Activated naive CD8-positive, alpha-beta T cell treated with anti-CD3 and anti-CD28 coated beads, Interleukin-2, amount 10 ng/mL, durations not matched to agents 7 days and 5 days (primary cell): ENCODE measurements around the gene CRIM1. TPM values are rescaled to one million over a fixed set of nuclear protein-coding genes. Genes with fewer than 3 reads are reported as not detected.
"Not testable (repeated sequence)": the region's sequence is repeated elsewhere in the genome, so short reads cannot be mapped to it uniquely, and the experiment has no call there.

Source experiments
- ATAC-seq: fragments of 150-1000 bp; cut with Tn5 transposase; one replicate; pipeline ENCODE4 v1.10.0; 2021; ENCODE audit warnings: low read depth, moderate library complexity
- POLR2A ChIA-PET: fragments of 350-600 bp; sonication (Branson Sonifier 250); formaldehyde crosslinking; loops from one replicate; lab custom pipeline; 2021; ENCODE audit warnings: antibody characterized with exemption; lab: Charles Lee
- DNase-seq: peaks from one replicate; pipeline ENCODE4 v3.0.0; 2021
- H3K27ac Mint-ChIP-seq: one replicate; pipeline ENCODE4 v1.8.0; 2022; ENCODE audit warnings: mild to moderate bottlenecking, mixed read lengths
- H3K27me3 Mint-ChIP-seq: one replicate; pipeline ENCODE4 v1.8.0; 2022; ENCODE audit warnings: mild to moderate bottlenecking, moderate library complexity, mixed read lengths
- H3K36me3 Mint-ChIP-seq: one replicate; pipeline ENCODE4 v1.8.0; 2021; ENCODE audit warnings: mild to moderate bottlenecking, mixed read lengths
- H3K4me1 Mint-ChIP-seq: one replicate; pipeline ENCODE4 v1.8.0; 2021; ENCODE audit warnings: mixed read lengths
- H3K4me3 Mint-ChIP-seq: one replicate; pipeline ENCODE4 v1.8.0; 2022; ENCODE audit warnings: mild to moderate bottlenecking, moderate library complexity, mixed read lengths
- H3K9me3 Mint-ChIP-seq: one replicate; pipeline ENCODE4 v1.8.0; 2021; ENCODE audit warnings: mixed read lengths
- total RNA-seq, 2 experiments: library from RNA; stranded (reverse); gene quantifications; one replicate each; pipeline ENCODE4 v1.2.3, GENCODE V29; 2021

The CRIM1 gene, protein sequence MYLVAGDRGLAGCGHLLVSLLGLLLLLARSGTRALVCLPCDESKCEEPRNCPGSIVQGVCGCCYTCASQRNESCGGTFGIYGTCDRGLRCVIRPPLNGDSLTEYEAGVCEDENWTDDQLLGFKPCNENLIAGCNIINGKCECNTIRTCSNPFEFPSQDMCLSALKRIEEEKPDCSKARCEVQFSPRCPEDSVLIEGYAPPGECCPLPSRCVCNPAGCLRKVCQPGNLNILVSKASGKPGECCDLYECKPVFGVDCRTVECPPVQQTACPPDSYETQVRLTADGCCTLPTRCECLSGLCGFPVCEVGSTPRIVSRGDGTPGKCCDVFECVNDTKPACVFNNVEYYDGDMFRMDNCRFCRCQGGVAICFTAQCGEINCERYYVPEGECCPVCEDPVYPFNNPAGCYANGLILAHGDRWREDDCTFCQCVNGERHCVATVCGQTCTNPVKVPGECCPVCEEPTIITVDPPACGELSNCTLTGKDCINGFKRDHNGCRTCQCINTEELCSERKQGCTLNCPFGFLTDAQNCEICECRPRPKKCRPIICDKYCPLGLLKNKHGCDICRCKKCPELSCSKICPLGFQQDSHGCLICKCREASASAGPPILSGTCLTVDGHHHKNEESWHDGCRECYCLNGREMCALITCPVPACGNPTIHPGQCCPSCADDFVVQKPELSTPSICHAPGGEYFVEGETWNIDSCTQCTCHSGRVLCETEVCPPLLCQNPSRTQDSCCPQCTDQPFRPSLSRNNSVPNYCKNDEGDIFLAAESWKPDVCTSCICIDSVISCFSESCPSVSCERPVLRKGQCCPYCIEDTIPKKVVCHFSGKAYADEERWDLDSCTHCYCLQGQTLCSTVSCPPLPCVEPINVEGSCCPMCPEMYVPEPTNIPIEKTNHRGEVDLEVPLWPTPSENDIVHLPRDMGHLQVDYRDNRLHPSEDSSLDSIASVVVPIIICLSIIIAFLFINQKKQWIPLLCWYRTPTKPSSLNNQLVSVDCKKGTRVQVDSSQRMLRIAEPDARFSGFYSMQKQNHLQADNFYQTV
- 1 to 10 TPM; 3.2 to 3.5 TPM for total RNA-seq

DNA sequence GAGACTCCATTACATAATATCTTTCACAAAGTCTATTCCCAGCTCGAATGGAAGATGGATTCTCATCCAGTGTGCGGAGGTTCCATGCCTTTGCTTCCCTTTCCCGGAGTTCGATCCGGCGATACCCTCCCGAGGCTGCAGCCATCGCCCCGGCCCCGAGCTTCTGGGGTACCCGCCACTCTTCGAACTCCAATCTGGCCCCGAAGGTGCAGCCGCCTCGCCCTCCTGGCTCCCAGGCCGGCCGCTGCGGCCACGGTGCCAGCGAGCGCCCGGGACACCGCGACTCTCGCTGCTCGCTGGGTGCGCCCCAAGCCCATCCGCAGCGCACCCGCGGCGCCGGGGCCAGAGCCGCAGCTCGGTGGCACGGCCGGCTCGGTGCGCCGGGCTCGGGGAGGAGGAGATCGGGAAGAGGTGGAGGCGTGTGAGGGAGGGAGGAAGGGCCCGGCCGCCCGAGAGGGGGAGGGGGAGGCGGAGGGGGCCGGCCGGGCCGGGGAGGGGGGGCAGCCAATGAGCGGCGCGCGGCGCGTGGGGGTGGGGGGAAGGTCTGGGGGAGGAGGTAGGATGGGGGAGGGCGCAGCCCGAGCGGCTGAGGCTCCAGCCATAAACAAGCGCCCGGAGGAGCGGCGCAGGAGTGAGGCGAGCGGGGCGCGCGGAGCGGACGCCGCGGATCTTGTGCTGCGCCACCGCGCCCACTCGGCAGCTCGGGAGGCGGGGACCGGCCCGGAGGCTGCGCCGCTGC lies at the start of gene CRIM1:
TSS of gene CRIM1 (plus strand) at position 628 of the 739 bp plus-strand sequence. CDS start 515 bp downstream, outside the sequence.
- H3K27ac Mint-ChIP-seq, result no peak within 1 kb of the TSS
- ATAC-seq (peak; percentile 76), DNase-seq (peak; percentile 71)
- POLR2A ChIA-PET, result interaction anchor here (1.7 kb wide), 1 partner anchor 109 kb away, joined by 3 read pairs; no protein-coding TSS in a partner anchor
- H3K4me3 Mint-ChIP-seq, result peak within 1 kb of the TSS; percentile 75
- H3K4me1 Mint-ChIP-seq, result peaks cover 22% of the 10 kb centered on the region
- peaks cover 47% of the 10 kb centered on the region for H3K27me3 Mint-ChIP-seq
- no peaks in the 10 kb centered on the region for H3K9me3 Mint-ChIP-seq
- no peaks in the 10 kb centered on the region for H3K36me3 Mint-ChIP-seq

DNA sequence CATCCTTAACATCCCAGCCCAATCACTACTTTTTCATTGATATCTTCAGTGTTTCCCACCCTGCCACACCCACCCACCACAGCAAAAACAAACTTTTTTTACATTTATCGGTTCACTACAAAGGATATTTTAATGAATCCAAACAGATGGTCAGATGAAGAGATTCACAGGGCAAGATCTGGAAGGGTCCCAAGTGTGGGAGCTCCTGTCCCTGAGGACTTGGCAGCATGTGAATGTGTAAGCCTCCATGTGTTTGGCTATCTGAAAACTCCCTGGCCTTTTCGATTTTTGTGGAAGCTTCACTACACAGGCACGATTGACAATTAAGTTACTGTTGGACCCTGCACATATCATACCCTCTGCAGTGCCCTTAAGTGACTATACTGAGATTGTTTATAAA lies 48.1 kb upstream of the CRIM1 start:
- no peak overlapping the region for H3K27ac Mint-ChIP-seq
- H3K4me3 Mint-ChIP-seq, result no peak overlapping the region
- peaks cover 6% of the 10 kb centered on the region for H3K36me3 Mint-ChIP-seq
- DNase-seq (no peak), ATAC-seq (no peak)
- H3K4me1 Mint-ChIP-seq, result peaks cover 9% of the 10 kb centered on the region
- peaks cover 2% of the 10 kb centered on the region for H3K27me3 Mint-ChIP-seq
- H3K9me3 Mint-ChIP-seq, result peaks cover 13% of the 10 kb centered on the region
- POLR2A ChIA-PET, result no interaction called here

DNA sequence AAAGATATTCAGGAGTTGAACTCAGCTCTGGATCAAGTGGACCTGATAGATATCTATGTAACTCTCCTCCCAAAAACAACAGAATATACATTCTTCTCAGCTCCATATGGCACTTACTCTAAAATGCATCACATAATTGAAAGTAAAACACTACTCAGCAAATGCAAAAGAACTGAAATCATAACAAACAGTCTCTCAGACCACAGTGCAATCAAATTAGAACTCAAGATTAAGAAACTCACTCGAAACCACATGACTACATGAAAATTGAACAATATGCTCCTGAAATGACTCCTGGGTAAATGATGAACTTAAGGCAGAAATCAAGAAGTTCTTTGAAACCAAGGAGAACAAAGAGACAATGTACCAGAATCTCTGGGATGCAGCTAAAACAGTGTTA lies 45.1 kb upstream of the CRIM1 start:
- H3K4me3 Mint-ChIP-seq, H3K27ac Mint-ChIP-seq, POLR2A ChIA-PET, ATAC-seq, DNase-seq, H3K4me1 Mint-ChIP-seq, H3K27me3 Mint-ChIP-seq: not testable (repeated sequence)
- Mint-ChIP-seq H3K9me3 (peaks cover 14% of the 10 kb centered on the region), H3K36me3 (peaks cover 11% of the 10 kb centered on the region)

DNA sequence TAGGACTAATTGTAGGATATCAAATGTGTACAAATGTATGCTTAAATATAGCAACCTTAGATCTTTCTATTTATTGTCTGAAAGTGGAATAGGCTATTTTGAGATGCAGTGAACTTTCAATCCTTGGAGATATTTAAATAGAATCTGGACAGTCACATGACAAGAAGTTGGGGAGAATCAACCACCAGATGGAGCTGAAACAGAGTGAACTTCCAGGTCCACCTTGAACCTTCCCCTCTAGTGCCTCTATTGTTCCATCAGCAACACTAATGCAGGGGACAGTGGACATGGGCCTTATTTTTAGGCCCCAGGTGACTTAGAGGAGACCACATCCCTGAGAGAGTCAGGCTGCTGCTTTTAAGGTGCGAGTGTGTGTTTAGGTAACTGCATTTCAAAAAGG lies 37.0 kb upstream of the CRIM1 start:
- POLR2A ChIA-PET, result no interaction called here
- peaks cover 10% of the 10 kb centered on the region for H3K27me3 Mint-ChIP-seq
- no peak overlapping the region for H3K27ac Mint-ChIP-seq
- ATAC-seq, result no peak
- peaks cover 10% of the 10 kb centered on the region for H3K36me3 Mint-ChIP-seq
- no peak overlapping the region for H3K4me3 Mint-ChIP-seq
- peaks cover 14% of the 10 kb centered on the region for H3K9me3 Mint-ChIP-seq
- H3K4me1 Mint-ChIP-seq, result peaks cover 1% of the 10 kb centered on the region
- DNase-seq, result no peak

DNA sequence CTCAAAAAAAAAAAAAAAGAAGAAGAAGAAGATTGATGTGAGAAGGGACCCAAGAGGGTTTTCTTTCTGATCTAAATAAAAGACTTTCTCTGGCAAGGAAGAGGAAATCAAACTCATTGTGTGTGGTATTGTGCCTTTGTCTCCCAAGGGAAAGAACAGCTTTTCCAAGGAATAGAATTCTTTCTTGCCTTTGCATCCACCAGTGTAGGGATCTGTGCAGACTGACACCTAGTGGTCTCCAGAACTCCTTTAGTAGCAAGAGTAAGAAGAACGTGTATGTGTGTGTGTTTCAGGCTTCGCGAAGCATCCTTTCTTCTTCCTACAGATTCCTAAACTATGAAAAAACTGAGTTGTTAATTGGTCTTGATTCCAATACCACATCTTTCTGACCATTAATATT lies 33.5 kb upstream of the CRIM1 start:
- peaks cover 5% of the 10 kb centered on the region for H3K9me3 Mint-ChIP-seq
- peaks cover 4% of the 10 kb centered on the region for H3K36me3 Mint-ChIP-seq
- no peak for DNase-seq
- no peak overlapping the region for H3K27ac Mint-ChIP-seq
- H3K4me3 Mint-ChIP-seq, result no peak overlapping the region
- peaks cover 1% of the 10 kb centered on the region for H3K4me1 Mint-ChIP-seq
- no peak for ATAC-seq
- POLR2A ChIA-PET, result no interaction called here
- H3K27me3 Mint-ChIP-seq, result peaks cover 12% of the 10 kb centered on the region

DNA sequence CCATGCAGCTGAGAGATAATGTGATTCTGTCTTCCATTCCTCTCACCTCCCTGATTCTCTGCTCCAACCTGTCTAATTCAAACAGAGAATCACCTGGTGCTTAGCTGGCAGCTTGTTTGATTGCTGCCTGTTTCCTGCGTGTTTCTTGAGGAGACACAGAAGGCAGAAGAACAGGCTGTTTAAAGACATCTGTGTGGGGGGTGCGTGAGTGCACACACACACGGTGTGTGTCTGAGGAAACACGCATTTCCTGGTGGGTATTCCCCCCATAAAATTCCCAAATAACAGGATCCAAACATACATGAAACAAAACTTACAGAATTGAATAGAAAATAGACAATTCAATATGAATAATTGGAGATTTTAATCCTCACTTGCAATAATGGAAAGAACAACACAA lies 29.3 kb upstream of the CRIM1 start:
- H3K4me3 Mint-ChIP-seq, result no peak overlapping the region
- peaks cover 2% of the 10 kb centered on the region for H3K9me3 Mint-ChIP-seq
- H3K4me1 Mint-ChIP-seq, result peaks cover 1% of the 10 kb centered on the region
- H3K36me3 Mint-ChIP-seq, result no peaks in the 10 kb centered on the region
- POLR2A ChIA-PET, result no interaction called here
- H3K27me3 Mint-ChIP-seq, result peaks cover 16% of the 10 kb centered on the region
- no peak for DNase-seq
- ATAC-seq, result no peak
- no peak overlapping the region for H3K27ac Mint-ChIP-seq

DNA sequence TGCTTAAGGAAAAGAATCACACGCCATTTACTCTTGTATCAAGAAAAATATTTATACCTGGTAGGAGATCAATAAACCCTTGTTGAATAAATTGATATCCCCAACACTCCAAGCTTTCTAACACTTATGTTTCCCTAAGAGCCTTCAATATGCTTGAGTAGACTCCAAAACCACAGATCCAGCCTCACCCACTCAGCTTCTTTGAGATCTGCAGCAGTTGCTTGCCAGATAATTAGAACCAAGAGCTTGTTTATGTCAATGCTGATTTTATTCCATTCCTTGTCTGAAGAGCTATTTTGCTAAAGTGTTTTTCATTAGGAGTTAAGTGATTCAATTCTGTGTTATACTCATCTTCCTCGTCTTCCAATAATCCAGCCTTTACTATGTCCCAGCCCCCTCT lies 26.3 kb upstream of the CRIM1 start:
- POLR2A ChIA-PET, result no interaction called here
- no peak overlapping the region for H3K4me3 Mint-ChIP-seq
- no peaks in the 10 kb centered on the region for H3K9me3 Mint-ChIP-seq
- peaks cover 8% of the 10 kb centered on the region for H3K27me3 Mint-ChIP-seq
- no peaks in the 10 kb centered on the region for H3K36me3 Mint-ChIP-seq
- H3K4me1 Mint-ChIP-seq, result no peaks in the 10 kb centered on the region
- no peak overlapping the region for H3K27ac Mint-ChIP-seq
- no peak for ATAC-seq
- DNase-seq, result no peak

DNA sequence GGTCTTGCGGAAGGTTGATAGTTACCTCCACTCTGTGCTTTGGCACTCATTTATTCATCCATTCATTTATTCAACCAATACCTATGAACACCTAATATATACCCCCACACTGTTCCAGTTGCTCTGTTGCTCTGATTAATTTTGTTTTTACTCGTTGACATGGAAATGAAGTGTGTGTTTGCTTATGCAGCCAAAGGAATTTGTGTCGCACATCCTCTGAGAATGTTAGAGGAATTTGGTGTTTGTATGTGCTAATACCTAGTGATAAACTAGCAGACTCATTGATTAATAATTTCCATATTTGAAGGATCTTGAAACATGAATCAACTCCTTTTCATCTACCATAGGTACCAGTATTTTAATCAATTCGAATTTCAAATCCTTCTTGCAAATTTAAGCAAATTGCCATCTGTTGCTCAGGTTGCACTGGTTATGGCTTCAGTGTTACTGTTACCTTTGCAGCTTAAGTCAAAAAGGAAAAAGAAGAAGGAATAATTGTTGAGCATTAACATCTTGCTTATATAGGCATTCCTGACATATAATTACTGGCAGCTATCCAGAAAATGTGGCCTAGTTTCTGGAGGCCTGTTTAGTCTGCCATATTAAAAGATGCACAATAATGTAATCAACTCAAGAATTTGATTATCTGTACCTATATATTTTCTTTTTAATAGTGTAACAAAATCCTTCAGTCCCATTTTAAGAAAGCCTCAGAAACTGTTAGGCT lies 25.7 kb upstream of the CRIM1 start:
- peaks cover 8% of the 10 kb centered on the region for H3K27me3 Mint-ChIP-seq
- H3K36me3 Mint-ChIP-seq, result no peaks in the 10 kb centered on the region
- no peak overlapping the region for H3K4me3 Mint-ChIP-seq
- no peaks in the 10 kb centered on the region for H3K4me1 Mint-ChIP-seq
- ATAC-seq (no peak), DNase-seq (no peak)
- no peaks in the 10 kb centered on the region for H3K9me3 Mint-ChIP-seq
- POLR2A ChIA-PET, result no interaction called here
- H3K27ac Mint-ChIP-seq, result no peak overlapping the region

DNA sequence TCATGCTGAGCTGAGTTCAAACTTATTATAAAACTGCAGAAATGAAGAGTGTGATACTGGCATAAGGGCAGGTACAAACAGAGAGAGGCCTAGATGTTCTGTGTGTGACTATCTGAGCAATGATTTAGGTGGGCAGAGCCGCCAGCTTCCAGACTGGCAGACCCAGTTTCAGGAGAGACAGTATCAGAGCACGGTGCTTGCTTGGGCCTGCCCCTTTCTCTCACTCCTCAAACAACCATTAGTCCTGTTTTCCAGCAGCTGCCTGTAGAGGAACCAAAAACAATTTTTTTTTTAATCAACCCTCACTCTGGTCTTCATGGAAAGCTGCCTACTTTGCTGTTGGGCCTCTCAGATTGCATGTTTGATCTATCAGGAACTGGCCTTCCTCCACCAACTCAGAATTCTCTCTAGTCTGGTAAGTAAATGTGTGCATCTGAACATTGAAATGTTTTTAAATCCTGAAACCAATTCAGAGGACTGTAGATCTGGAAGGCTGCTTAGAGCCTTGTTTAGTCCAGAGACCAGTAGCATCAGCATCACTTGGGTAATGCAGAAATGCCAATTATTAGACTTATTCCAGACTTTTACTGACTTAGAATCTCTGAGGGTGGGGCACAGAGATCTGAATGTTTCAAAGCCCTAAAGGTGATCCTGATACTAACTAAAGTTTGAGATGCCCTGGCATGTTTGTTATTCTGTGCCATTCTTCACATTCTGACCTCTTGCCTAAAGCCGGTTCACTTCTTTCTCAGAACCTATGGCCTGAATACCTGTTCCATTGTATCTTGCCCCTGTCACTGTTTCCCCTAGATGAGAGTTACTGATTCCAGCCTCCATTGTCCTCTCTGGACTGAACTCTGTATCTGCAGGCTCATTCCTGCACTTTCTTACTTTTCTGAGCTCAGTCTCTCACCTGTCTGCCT lies 24.8 kb upstream of the CRIM1 start:
- POLR2A ChIA-PET, result no interaction called here
- Mint-ChIP-seq H3K4me1 (no peaks in the 10 kb centered on the region), H3K4me3 (no peak overlapping the region), H3K9me3 (no peaks in the 10 kb centered on the region), H3K27me3 (peaks cover 12% of the 10 kb centered on the region), H3K36me3 (no peaks in the 10 kb centered on the region), H3K27ac (no peak overlapping the region)
- DNase-seq, result no peak
- no peak for ATAC-seq

DNA sequence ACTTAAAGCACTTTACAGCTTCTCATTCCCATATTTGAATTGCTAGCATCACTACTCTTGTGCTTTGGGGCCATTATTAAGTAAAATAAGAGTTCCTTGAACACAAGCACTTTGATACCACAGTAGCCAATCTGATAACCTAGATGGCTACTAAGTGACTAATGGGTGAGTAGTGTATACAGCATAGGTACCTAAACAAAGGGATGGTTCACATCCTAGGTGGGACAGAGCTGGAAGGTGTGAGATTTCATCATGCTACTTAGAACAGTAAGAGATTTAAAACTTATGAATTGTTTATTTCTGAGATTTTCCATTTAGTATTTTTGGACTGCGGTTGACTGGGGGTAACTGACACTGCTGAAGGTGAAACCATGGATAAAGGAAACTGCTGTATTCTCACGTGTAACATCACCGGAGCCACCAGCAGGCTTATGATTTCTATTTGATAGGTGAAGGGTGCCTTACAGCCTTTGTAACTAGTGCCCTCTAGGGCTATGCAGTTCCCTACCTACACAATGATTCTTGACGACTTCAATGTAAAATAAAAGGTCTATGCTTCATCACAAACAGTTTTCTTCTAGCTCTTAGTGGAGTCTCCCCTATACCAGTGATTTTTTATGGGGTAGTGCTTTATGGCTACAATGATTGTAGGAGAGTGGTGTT lies 22.1 kb upstream of the CRIM1 start:
- Mint-ChIP-seq H3K36me3 (no peaks in the 10 kb centered on the region), H3K27me3 (peaks cover 4% of the 10 kb centered on the region), H3K4me1 (peaks cover 4% of the 10 kb centered on the region), H3K27ac (no peak overlapping the region), H3K4me3 (no peak overlapping the region), H3K9me3 (no peaks in the 10 kb centered on the region)
- DNase-seq (no peak), ATAC-seq (peak; percentile 75)
- POLR2A ChIA-PET, result no interaction called here

DNA sequence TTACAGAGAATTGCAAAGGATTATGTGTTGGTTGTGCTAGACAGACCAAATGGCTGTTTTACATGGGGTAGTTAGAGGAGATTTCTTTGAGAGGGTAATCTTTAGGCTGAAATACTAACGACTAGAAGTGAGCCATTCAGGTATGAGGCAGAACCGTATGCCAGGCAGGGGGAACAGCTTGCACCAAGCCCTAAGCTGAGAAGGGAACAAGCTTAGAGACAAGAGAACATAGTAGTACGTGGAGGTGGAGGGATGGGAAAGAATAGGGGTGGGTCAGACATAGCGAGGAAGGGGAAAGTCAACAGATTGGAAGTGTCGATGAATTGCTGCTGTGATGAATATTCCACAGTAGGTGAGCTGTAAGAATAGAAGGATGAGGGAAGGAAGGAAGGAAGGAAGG lies 20.0 kb upstream of the CRIM1 start:
- peaks cover 4% of the 10 kb centered on the region for H3K4me1 Mint-ChIP-seq
- H3K9me3 Mint-ChIP-seq, result no peaks in the 10 kb centered on the region
- POLR2A ChIA-PET, result no interaction called here
- no peak for DNase-seq
- no peaks in the 10 kb centered on the region for H3K36me3 Mint-ChIP-seq
- no peak overlapping the region for H3K27ac Mint-ChIP-seq
- ATAC-seq, result no peak
- H3K27me3 Mint-ChIP-seq, result peaks cover 4% of the 10 kb centered on the region
- H3K4me3 Mint-ChIP-seq, result no peak overlapping the region
